Gastrocnemius medialis (tissue), 4 donors: ENCODE measurements around the gene DDX39A. TPM values are rescaled to one million over a fixed set of nuclear protein-coding genes. Genes with fewer than 3 reads are reported as not detected.
"Not testable (repeated sequence)": the region's sequence is repeated elsewhere in the genome, so short reads cannot be mapped to it uniquely, and the experiment has no call there.

Experiments
- ATAC-seq, 2 donors: fragments of 150-250 bp; one replicate each; pipeline ENCODE4 v1.9.1; 2016
- DNase-seq, 2 donors: peaks; one replicate each; pipeline ENCODE4 v3.0.0-alpha.2; 2019
- H3K27ac ChIP-seq, 4 donors: fragments of 200-600 bp; sonication (generic); 1 replicate in 1 of 4; 2 replicates in 3 of 4; pipeline ENCODE4 v1.5.1; 2016 to 2018; ENCODE audit warnings: mild to moderate bottlenecking in 2 of 4, moderate library complexity in 1 of 4
- H3K27me3 ChIP-seq, 3 donors: fragments of 200-600 bp; sonication (generic) in 2 of 3; 1 replicate in 1 of 3; 2 replicates in 2 of 3; pipeline versions ENCODE4 v1.5.1 to v1.6.0; 2016 to 2019; ENCODE audit warnings: mild to moderate bottlenecking in 1 of 3, moderate library complexity in 1 of 3
- H3K36me3 ChIP-seq, 2 donors: fragments of 200-600 bp; sonication (generic) in 1 of 2; one replicate each; pipeline ENCODE4 v1.5.1; 2017 to 2018
- H3K4me1 ChIP-seq, 2 donors: fragments of 200-600 bp; sonication (generic) in 1 of 2; one replicate each; pipeline ENCODE4 v1.5.1; 2016 to 2017; ENCODE audit warnings: mild to moderate bottlenecking in 2 of 2
- H3K4me3 ChIP-seq, 4 donors: fragments of 200-600 bp; sonication (generic) in 3 of 4; 1 replicate in 1 of 4; 2 replicates in 3 of 4; pipeline ENCODE4 v1.5.1; 2016 to 2019; ENCODE audit warnings: mild to moderate bottlenecking in 2 of 4
- H3K9me3 ChIP-seq, 3 donors: fragments of 200-600 bp; sonication (generic) in 2 of 3; 1 replicate in 1 of 3; 2 replicates in 2 of 3; pipeline ENCODE4 v1.5.1; 2016 to 2019
- CTCF ChIP-seq, 5 experiments: fragments of 450-650 bp in 3 of 5; fragments of 200-600 bp in 2 of 5; sonication (generic) in 2 of 5; IDR thresholded peaks in 4 of 5; conservative IDR thresholded peaks in 1 of 5; 1 replicate in 4 of 5; 2 replicates in 1 of 5; pipeline ENCODE4 v1.5.1; 2016 to 2019; ENCODE audit warnings: antibody characterized with exemption in 5 of 5, mild to moderate bottlenecking in 3 of 5, moderate library complexity in 3 of 5
- POLR2A ChIP-seq, 2 donors: fragments of 450-650 bp; IDR thresholded peaks; one replicate each; pipeline ENCODE4 v1.6.1; 2017; ENCODE audit warnings: antibody characterized with exemption in 2 of 2, mild to moderate bottlenecking in 2 of 2, moderate library complexity in 2 of 2
- in situ Hi-C, 4 donors: fragments of 200-750 bp; cut with MboI; loops; one replicate each; pipeline versions ENCODE4 v1.15.0 to v1.8.0; 2017; ENCODE audit warnings: low sequenced_read_pairs in 4 of 4
- intact Hi-C: fragments of 100-400 bp; cut with DNase I; formaldehyde crosslinking; loops from one replicate; pipeline ENCODE4 v1.15.1; 2023; ENCODE audit warnings: low total_unique reads
- total RNA-seq, 4 donors: library from RNA; depleted of rRNA; stranded (reverse); fragments of >200 nt; gene quantifications; one replicate each; pipeline versions ENCODE4 v1.1.0 to v1.2.3, GENCODE V29; 2016

Gene DDX39A
- total RNA-seq, 4 donors from 2014 or later, result 23.9 to 59.2 (median 41.3) TPM

GRCh38 chr19:14367016-14367415 lies 52.1 kb downstream of the DDX39A start:
- H3K4me3 ChIP-seq, result no peak overlapping the region
- no peaks in the 10 kb centered on the region for H3K36me3 ChIP-seq
- in situ Hi-C loops, result loop anchor here in 1 of 4 donors (25.0 kb wide), 1 partner anchor 480 kb away; the partner anchor contains the start of gene NANOS3
- no peaks in the 10 kb centered on the region for H3K27me3 ChIP-seq
- DNase-seq (no peak), ATAC-seq (no peak)
- no peak overlapping the region for H3K27ac ChIP-seq
- H3K4me1 ChIP-seq, result peaks cover 5 to 10% of the 10 kb centered on the region in 2 donors
- intact Hi-C loops, result no loop called here
- no peaks in the 10 kb centered on the region for H3K9me3 ChIP-seq
- no peak for TF ChIP-seq POLR2A (IDR thresholded peaks at IDR 0.05)
- no peak for TF ChIP-seq CTCF (IDR thresholded peaks at IDR 0.05 in 4 of 5, conservative IDR thresholded peaks at IDR 0.05 in 1 of 5)

GRCh38 chr19:14366529-14366928 lies 52.6 kb downstream of the DDX39A start:
- Histone ChIP-seq H3K36me3 (no peaks in the 10 kb centered on the region), H3K27me3 (no peaks in the 10 kb centered on the region), H3K9me3 (no peaks in the 10 kb centered on the region), H3K27ac (no peak overlapping the region), H3K4me1 (peaks cover 5 to 10% of the 10 kb centered on the region in 2 donors), H3K4me3 (no peak overlapping the region)
- no peak for TF ChIP-seq POLR2A (IDR thresholded peaks at IDR 0.05)
- no peak for TF ChIP-seq CTCF (IDR thresholded peaks at IDR 0.05 in 4 of 5, conservative IDR thresholded peaks at IDR 0.05 in 1 of 5)
- ATAC-seq (peak in 1 of 2 donors; percentile 35), DNase-seq (peak in 1 of 2 donors; percentile 44)
- in situ Hi-C loops (loop anchor here in 1 of 4 donors (25.0 kb wide), 1 partner anchor 479 kb away; the partner anchor contains the start of gene NANOS3), intact Hi-C loops (no loop called here)

- H3K4me3 ChIP-seq, H3K9me3 ChIP-seq, H3K27me3 ChIP-seq, ATAC-seq, DNase-seq, intact Hi-C loops, H3K36me3 ChIP-seq: not testable (repeated sequence)
- Histone ChIP-seq H3K4me1 (peaks cover 5 to 10% of the 10 kb centered on the region in 2 donors), H3K27ac (peak overlapping the region in 3 of 4 donors; percentile 58 to 69 (median 63))
- in situ Hi-C loops, result loop anchor here in 1 of 4 donors (25.0 kb wide), 1 partner anchor 477 kb away; the partner anchor contains the start of gene NANOS3
Observed at GRCh38 chr19:14364098-14364443, 55.1 kb downstream of the DDX39A start.

GRCh38 chr19:14363183-14364097 lies 55.7 kb downstream of the DDX39A start:
- no peaks in the 10 kb centered on the region for H3K27me3 ChIP-seq
- DNase-seq (peak; percentile 31 to 47), ATAC-seq (peak; percentile 42 to 51)
- H3K4me1 ChIP-seq, result peaks cover 5 to 10% of the 10 kb centered on the region in 2 donors
- no peaks in the 10 kb centered on the region for H3K36me3 ChIP-seq
- H3K27ac ChIP-seq, result peak overlapping the region; percentile 44 to 69 (median 60)
- intact Hi-C loops (no loop called here), in situ Hi-C loops (loop anchor here in 1 of 4 donors (25.0 kb wide), 1 partner anchor 476 kb away; the partner anchor contains the start of gene NANOS3)
- H3K4me3 ChIP-seq, result peak overlapping the region; percentile 17 to 40 (median 36)
- TF ChIP-seq CTCF (IDR thresholded peaks at IDR 0.05 in 4 of 5, conservative IDR thresholded peaks at IDR 0.05 in 1 of 5) (no peak), POLR2A (IDR thresholded peaks at IDR 0.05) (no peak)
- no peaks in the 10 kb centered on the region for H3K9me3 ChIP-seq

GRCh38 chr19:14361824-14362223 lies 57.3 kb downstream of the DDX39A start:
- no peak for ATAC-seq
- H3K36me3 ChIP-seq, result no peaks in the 10 kb centered on the region
- peaks cover 5 to 10% of the 10 kb centered on the region in 2 donors for H3K4me1 ChIP-seq
- intact Hi-C loops (no loop called here), in situ Hi-C loops (loop anchor here in 1 of 4 donors (25.0 kb wide), 1 partner anchor 475 kb away; the partner anchor contains the start of gene NANOS3)
- TF ChIP-seq POLR2A (IDR thresholded peaks at IDR 0.05) (no peak), CTCF (IDR thresholded peaks at IDR 0.05 in 4 of 5, conservative IDR thresholded peaks at IDR 0.05 in 1 of 5) (no peak)
- no peak overlapping the region for H3K4me3 ChIP-seq
- no peak for DNase-seq
- H3K27ac ChIP-seq, result no peak overlapping the region
- H3K27me3 ChIP-seq, result no peaks in the 10 kb centered on the region
- no peaks in the 10 kb centered on the region for H3K9me3 ChIP-seq
